Activated CD8-positive, alpha-beta T cell treated with anti-CD3 and anti-CD28 coated beads for 36 hours (primary cell): ENCODE results near the gene OBSCN. TPM values are rescaled to one million over a fixed set of nuclear protein-coding genes. Genes with fewer than 3 reads are reported as not detected.

ENCODE experiments used
- ATAC-seq: fragments of 200-7000 bp; cut with Tn5 transposase; one replicate; pipeline ENCODE4 v1.10.0; 2021; ENCODE audit warnings: mild to moderate bottlenecking, moderate library complexity
- CTCF ChIA-PET: fragments of 350-600 bp; sonication (Branson Sonifier 250); formaldehyde crosslinking; loops from one replicate; lab custom pipeline; 2021; ENCODE audit warnings: antibody characterized with exemption; lab: Charles Lee
- POLR2A ChIA-PET: fragments of 350-600 bp; sonication (Branson Sonifier 250); formaldehyde crosslinking; loops from one replicate; lab custom pipeline; 2021; ENCODE audit warnings: antibody characterized with exemption; lab: Charles Lee
- DNase-seq: peaks from one replicate; pipeline ENCODE4 v3.0.0-alpha.2; 2020
- H3K27ac Mint-ChIP-seq: one replicate; pipeline ENCODE4 v1.8.0; 2021; ENCODE audit warnings: mild to moderate bottlenecking, mixed read lengths
- H3K27me3 Mint-ChIP-seq: one replicate; pipeline ENCODE4 v1.8.0; 2021; ENCODE audit warnings: mixed read lengths
- H3K36me3 Mint-ChIP-seq: one replicate; pipeline ENCODE4 v1.8.0; 2021; ENCODE audit warnings: low read depth, mixed read lengths
- H3K4me1 Mint-ChIP-seq: one replicate; pipeline ENCODE4 v1.8.0; 2021; ENCODE audit warnings: low read depth, mixed read lengths
- H3K4me3 Mint-ChIP-seq: one replicate; pipeline ENCODE4 v1.8.0; 2021; ENCODE audit warnings: mild to moderate bottlenecking, moderate library complexity, mixed read lengths
- H3K9me3 Mint-ChIP-seq: one replicate; pipeline ENCODE4 v1.8.0; 2021; ENCODE audit warnings: mixed read lengths
- CTCF ChIP-seq: fragments of 200-600 bp; IDR thresholded peaks from one replicate; pipeline ENCODE4 v1.8.0; 2022; ENCODE audit warnings: antibody characterized with exemption, mild to moderate bottlenecking
- intact Hi-C: fragments of 100-400 bp; cut with micrococcal nuclease; formaldehyde crosslinking; loops from one replicate; pipeline ENCODE4 v1.10.0; 2022
- total RNA-seq, 2 experiments: library from RNA; stranded (reverse); gene quantifications; one replicate each; pipeline ENCODE4 v1.2.3, GENCODE V29; 2021

The OBSCN gene
- total RNA-seq, 2 experiments from 2014 or later = 21.6 to 23.7 TPM

GRCh38 chr1:228400237-228400651 is 192.4 kb downstream of the OBSCN start:
- H3K4me1 Mint-ChIP-seq = peaks cover 44% of the 10 kb centered on the region
- H3K27me3 Mint-ChIP-seq = no peaks in the 10 kb centered on the region
- no peak for TF ChIP-seq CTCF
- intact Hi-C loops = no loop called here
- ChIA-PET POLR2A (no interaction called here), CTCF (no interaction called here)
- no peak for DNase-seq
- ATAC-seq = no peak
- peaks cover 56% of the 10 kb centered on the region for H3K36me3 Mint-ChIP-seq
- H3K27ac Mint-ChIP-seq = no peak overlapping the region
- no peak overlapping the region for H3K4me3 Mint-ChIP-seq
- no peaks in the 10 kb centered on the region for H3K9me3 Mint-ChIP-seq

GRCh38 chr1:228400692-228401454 is 193.0 kb downstream of the OBSCN start:
- DNase-seq (no peak), ATAC-seq (no peak)
- ChIA-PET POLR2A (no interaction called here), CTCF (no interaction called here)
- intact Hi-C loops = no loop called here
- Mint-ChIP-seq H3K9me3 (no peaks in the 10 kb centered on the region), H3K27ac (peak overlapping the region; percentile 34), H3K36me3 (peaks cover 60% of the 10 kb centered on the region), H3K27me3 (no peaks in the 10 kb centered on the region), H3K4me3 (no peak overlapping the region), H3K4me1 (peaks cover 45% of the 10 kb centered on the region)
- no peak for TF ChIP-seq CTCF

- H3K9me3 Mint-ChIP-seq = no peaks in the 10 kb centered on the region
- ChIA-PET CTCF (no interaction called here), POLR2A (no interaction called here)
- peaks cover 45% of the 10 kb centered on the region for H3K4me1 Mint-ChIP-seq
- DNase-seq (no peak), ATAC-seq (no peak)
- no peak for TF ChIP-seq CTCF
- H3K27me3 Mint-ChIP-seq = no peaks in the 10 kb centered on the region
- peak overlapping the region; percentile 72 for H3K27ac Mint-ChIP-seq
- peaks cover 55% of the 10 kb centered on the region for H3K36me3 Mint-ChIP-seq
- intact Hi-C loops = no loop called here
- H3K4me3 Mint-ChIP-seq = no peak overlapping the region
These were observed 194.2 kb downstream of the OBSCN start for GRCh38 chr1:228401782-228402640.

GRCh38 chr1:228402641-228403025 is 194.8 kb downstream of the OBSCN start:
- CTCF ChIA-PET = no interaction called here
- POLR2A ChIA-PET = interaction anchor here (0.8 kb wide), 1 partner anchor 12 kb away, joined by 3 read pairs; no protein-coding TSS in a partner anchor
- no peak for TF ChIP-seq CTCF
- H3K27me3 Mint-ChIP-seq = no peaks in the 10 kb centered on the region
- no peak overlapping the region for H3K4me3 Mint-ChIP-seq
- H3K4me1 Mint-ChIP-seq = peaks cover 45% of the 10 kb centered on the region
- H3K9me3 Mint-ChIP-seq = no peaks in the 10 kb centered on the region
- intact Hi-C loops = no loop called here
- DNase-seq (no peak), ATAC-seq (no peak)
- H3K36me3 Mint-ChIP-seq = peaks cover 55% of the 10 kb centered on the region
- peak overlapping the region; percentile 79 for H3K27ac Mint-ChIP-seq

GRCh38 chr1:228403231-228403631 is 195.4 kb downstream of the OBSCN start:
- Mint-ChIP-seq H3K27ac (peak overlapping the region; percentile 79), H3K36me3 (peaks cover 53% of the 10 kb centered on the region), H3K4me1 (peaks cover 45% of the 10 kb centered on the region), H3K27me3 (no peaks in the 10 kb centered on the region), H3K4me3 (no peak overlapping the region), H3K9me3 (no peaks in the 10 kb centered on the region)
- DNase-seq (no peak), ATAC-seq (no peak)
- intact Hi-C loops = no loop called here
- POLR2A ChIA-PET = interaction anchor here (0.8 kb wide), 1 partner anchor 11 kb away, joined by 3 read pairs; no protein-coding TSS in a partner anchor
- TF ChIP-seq CTCF = no peak
- CTCF ChIA-PET = no interaction called here
